Kidney (tissue), 14 donors: Measurements from ENCODE around the gene RBMS3. TPM values are rescaled to one million over a fixed set of nuclear protein-coding genes. Genes with fewer than 3 reads are reported as not detected.

Experiments
- DNase-seq, 5 donors: peaks; one replicate each; pipeline ENCODE4 v3.0.0-alpha.2; 2013 to 2020
- FAIRE-seq: peaks from 2 replicates; lab custom pipeline; 2012; peaks lifted over from hg19 to GRCh38; lab: Jason Lieb, UNC
- H3K27ac ChIP-seq, 2 donors: one replicate each; pipeline ENCODE4 v1.7.0; 2013; ENCODE audit warnings: low read depth in 2 of 2, low read length in 2 of 2, inconsistent platforms in 1 of 2
- H3K27me3 ChIP-seq: one replicate; pipeline ENCODE4 v1.7.1; 2013; ENCODE audit warnings: low read length, inconsistent platforms; ENCODE audit not compliant: control insufficient read depth, insufficient read depth
- H3K36me3 ChIP-seq, 3 donors: one replicate each; pipeline versions ENCODE4 v1.7.0 to v1.7.1; 2013; ENCODE audit warnings: low read length in 3 of 3, control low read depth in 1 of 3, inconsistent platforms in 1 of 3; ENCODE audit not compliant: insufficient read depth in 3 of 3, control insufficient read depth in 2 of 3
- H3K4me1 ChIP-seq, 3 donors: one replicate each; pipeline versions ENCODE4 v1.7.0 to v1.7.1; 2013; ENCODE audit warnings: low read length in 3 of 3, inconsistent platforms in 1 of 3, low read depth in 1 of 3; ENCODE audit not compliant: control insufficient read depth in 2 of 3, insufficient read depth in 2 of 3
- H3K4me3 ChIP-seq, 3 donors: one replicate each; pipeline versions ENCODE4 v1.7.0 to v1.8.1; 2013; ENCODE audit warnings: low read length in 3 of 3, control low read depth in 1 of 3, inconsistent platforms in 1 of 3
- H3K9ac ChIP-seq, 3 donors: one replicate each; pipeline versions ENCODE4 v1.7.0 to v1.7.1; 2013; ENCODE audit warnings: low read length in 3 of 3, control low read depth in 1 of 3, inconsistent platforms in 1 of 3
- H3K9me3 ChIP-seq, 3 donors: one replicate each; pipeline versions ENCODE4 v1.7.0 to v1.7.1; 2013; ENCODE audit warnings: low read length in 3 of 3, control low read depth in 1 of 3, inconsistent platforms in 1 of 3; ENCODE audit not compliant: control insufficient read depth in 2 of 3, insufficient read depth in 1 of 3
- intact Hi-C: fragments of 100-400 bp; cut with DNase I; formaldehyde crosslinking; loops from one replicate; pipeline ENCODE4 v1.11.1; 2022
- polyA plus RNA-seq: library from polyadenylated mRNA; stranded (reverse); fragments of 350-450 nt; fragmentation: Illumina TruSeq; extraction: RNeasy Lipid Tissue Mini Kit (QIAGEN cat#74804); gene quantifications from one replicate; pipeline ENCODE4 v1.2.3, GENCODE V29; 2014; ENCODE audit warnings: low read depth, low replicate concordance; ENCODE audit not compliant: insufficient read depth
- total RNA-seq: library from RNA; stranded (reverse); fragmentation: NEBNext Ultra II Directional; extraction: Animal tissue kit (Norgen Biotek cat#: 25700); gene quantifications from one replicate; pipeline ENCODE4 v1.2.1, GENCODE V29; 2021
- TF ChIP-seq, protein P1 (sequence below): IDR thresholded peaks from 3 replicates; pipeline ENCODE4 v1.5.1; 2012; ENCODE audit warnings: mild to moderate bottlenecking, moderate library complexity, borderline replicate concordance; ENCODE audit not compliant: insufficient read depth; ENCODE audit errors: extremely low read depth
- donor health status: control.
- donor health status: control.
- donor health status: control.
- donor health status: control.
- donor health status: control.
- donor health status: DM: yes; HTN: yes; CAD: no.
- donor health status: Normal renal cell carcinoma (clear cell type).

The RBMS3 gene
- total and polyA plus RNA-seq, 2 donors from 2014 or later, result 3.2 to 48.8 TPM

DNA sequence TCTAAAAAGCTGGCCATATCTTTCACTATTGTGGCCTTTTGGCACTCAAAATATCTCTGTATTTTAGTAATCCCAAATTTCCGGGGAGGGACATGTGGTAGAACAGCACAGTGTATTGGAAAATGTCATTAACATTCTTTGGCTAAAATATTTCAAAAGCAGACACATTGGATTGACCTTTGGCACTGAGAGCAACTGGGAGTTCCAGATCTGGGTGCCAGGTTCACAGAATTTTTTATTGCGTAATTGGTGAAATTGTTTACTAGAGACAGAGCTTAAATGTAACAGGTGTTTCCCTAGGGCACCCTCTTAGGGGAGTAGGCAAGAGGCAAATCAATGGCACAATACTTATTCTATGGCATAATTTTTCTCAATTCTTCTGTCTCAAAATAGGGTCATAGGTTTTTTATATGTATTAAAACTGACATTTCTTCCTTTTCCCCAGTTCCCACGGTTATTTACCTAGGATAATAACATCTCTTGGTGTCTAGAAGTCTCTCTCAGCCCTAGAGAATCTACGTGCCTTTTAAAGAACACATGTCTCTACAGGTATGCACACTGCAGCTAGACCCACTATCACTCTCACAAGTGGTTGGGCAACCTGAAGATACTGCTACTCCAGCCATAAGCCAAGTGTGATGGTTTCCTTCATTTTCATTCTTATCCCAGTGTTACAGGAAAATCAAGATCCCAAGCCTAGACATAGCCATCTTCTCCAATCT lies 10.6 kb downstream of the RBMS3 start:
- peaks cover 0 to 7% (median 0%) of the 10 kb centered on the region in 3 donors for H3K4me1 ChIP-seq
- no peaks in the 10 kb centered on the region for H3K36me3 ChIP-seq
- no peak overlapping the region for H3K4me3 ChIP-seq
- DNase-seq (no peak), FAIRE-seq (no peak)
- intact Hi-C loops, result no loop called here
- no peak overlapping the region for H3K9ac ChIP-seq
- no peaks in the 10 kb centered on the region for H3K9me3 ChIP-seq
- TF ChIP-seq, protein P1, sequence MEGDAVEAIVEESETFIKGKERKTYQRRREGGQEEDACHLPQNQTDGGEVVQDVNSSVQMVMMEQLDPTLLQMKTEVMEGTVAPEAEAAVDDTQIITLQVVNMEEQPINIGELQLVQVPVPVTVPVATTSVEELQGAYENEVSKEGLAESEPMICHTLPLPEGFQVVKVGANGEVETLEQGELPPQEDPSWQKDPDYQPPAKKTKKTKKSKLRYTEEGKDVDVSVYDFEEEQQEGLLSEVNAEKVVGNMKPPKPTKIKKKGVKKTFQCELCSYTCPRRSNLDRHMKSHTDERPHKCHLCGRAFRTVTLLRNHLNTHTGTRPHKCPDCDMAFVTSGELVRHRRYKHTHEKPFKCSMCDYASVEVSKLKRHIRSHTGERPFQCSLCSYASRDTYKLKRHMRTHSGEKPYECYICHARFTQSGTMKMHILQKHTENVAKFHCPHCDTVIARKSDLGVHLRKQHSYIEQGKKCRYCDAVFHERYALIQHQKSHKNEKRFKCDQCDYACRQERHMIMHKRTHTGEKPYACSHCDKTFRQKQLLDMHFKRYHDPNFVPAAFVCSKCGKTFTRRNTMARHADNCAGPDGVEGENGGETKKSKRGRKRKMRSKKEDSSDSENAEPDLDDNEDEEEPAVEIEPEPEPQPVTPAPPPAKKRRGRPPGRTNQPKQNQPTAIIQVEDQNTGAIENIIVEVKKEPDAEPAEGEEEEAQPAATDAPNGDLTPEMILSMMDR, result no peak
- H3K27me3 ChIP-seq, result no peaks in the 10 kb centered on the region
- H3K27ac ChIP-seq, result no peak overlapping the region

DNA sequence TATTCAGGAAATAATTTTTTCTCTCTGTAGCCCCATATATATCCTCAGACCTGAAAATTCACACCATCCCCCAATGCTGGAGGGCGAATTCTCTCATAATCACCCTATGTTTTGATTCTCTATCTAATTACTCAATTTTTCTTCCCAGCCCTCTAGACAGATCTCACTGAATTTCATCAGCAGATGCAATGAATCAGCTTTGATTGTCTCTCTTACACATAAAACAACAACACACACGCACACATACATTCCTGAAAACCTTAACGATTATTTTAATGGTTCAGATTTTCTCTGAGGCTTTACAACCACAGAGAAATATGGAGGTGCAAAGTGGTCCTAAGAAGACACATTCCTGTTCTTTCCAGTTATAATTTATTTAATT lies 11.1 kb downstream of the RBMS3 start:
- Histone ChIP-seq H3K9me3 (no peaks in the 10 kb centered on the region), H3K36me3 (no peaks in the 10 kb centered on the region), H3K27ac (no peak overlapping the region), H3K4me3 (no peak overlapping the region), H3K4me1 (peaks cover 0 to 7% (median 0%) of the 10 kb centered on the region in 3 donors), H3K27me3 (no peaks in the 10 kb centered on the region), H3K9ac (no peak overlapping the region)
- TF ChIP-seq, protein P1, result no peak
- intact Hi-C loops, result no loop called here
- no peak for FAIRE-seq
- no peak for DNase-seq

DNA sequence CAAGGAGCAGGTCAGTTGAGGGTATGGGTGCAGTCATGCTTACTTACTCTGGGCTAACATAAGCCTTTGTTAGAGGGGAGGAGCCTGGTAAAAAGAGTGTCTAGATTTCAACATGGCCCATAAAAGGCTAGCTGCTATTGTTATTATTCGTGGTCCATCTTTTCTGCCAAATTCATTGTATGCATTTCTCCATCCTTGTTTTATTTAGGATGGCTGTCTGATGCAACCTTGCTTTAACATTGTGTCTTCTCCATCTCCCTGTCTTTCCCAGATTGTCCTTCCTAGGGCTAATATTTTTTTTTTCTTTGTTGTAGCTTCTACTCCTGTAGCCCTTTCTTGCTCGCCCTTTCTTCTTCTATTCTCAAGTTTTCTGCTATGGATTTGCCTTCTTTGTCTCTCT lies 12.6 kb downstream of the RBMS3 start:
- Histone ChIP-seq H3K9ac (no peak overlapping the region), H3K27me3 (no peaks in the 10 kb centered on the region), H3K27ac (no peak overlapping the region), H3K9me3 (no peaks in the 10 kb centered on the region), H3K36me3 (no peaks in the 10 kb centered on the region), H3K4me1 (peaks cover 0 to 7% (median 0%) of the 10 kb centered on the region in 3 donors), H3K4me3 (no peak overlapping the region)
- intact Hi-C loops, result no loop called here
- DNase-seq, result no peak
- TF ChIP-seq, protein P1, result no peak
- no peak for FAIRE-seq
